Vagina (tissue), 2 donors: ENCODE measurements around the gene CARD10. TPM values are rescaled to one million over a fixed set of nuclear protein-coding genes. Genes with fewer than 3 reads are reported as not detected.

Experiments used
- DNase-seq, 2 donors: peaks; one replicate each; pipeline ENCODE4 v3.0.0-alpha.2; 2017; ENCODE audit errors: extremely low spot score in 2 of 2
- H3K27ac ChIP-seq: fragments of 200-600 bp; sonication (generic); one replicate; pipeline ENCODE4 v1.5.1; 2019
- H3K27me3 ChIP-seq: fragments of 200-600 bp; sonication (generic); one replicate; pipeline ENCODE4 v1.5.1; 2019
- H3K36me3 ChIP-seq, 2 donors: fragments of 200-600 bp; sonication (generic); one replicate each; pipeline ENCODE4 v1.5.1; 2017 to 2019
- H3K4me1 ChIP-seq: fragments of 200-600 bp; sonication (generic); one replicate; pipeline ENCODE4 v1.5.1; 2019
- H3K4me3 ChIP-seq, 2 donors: fragments of 200-600 bp; sonication (generic); 1 replicate in 1 of 2; 2 replicates in 1 of 2; pipeline ENCODE4 v1.5.1; 2016 to 2019
- H3K9me3 ChIP-seq: fragments of 200-600 bp; sonication (generic); one replicate; pipeline ENCODE4 v1.5.1; 2019
- POLR2A ChIP-seq, 2 donors: fragments of 450-650 bp; IDR thresholded peaks; one replicate each; pipeline ENCODE4 v1.6.1; 2017; ENCODE audit warnings: antibody characterized with exemption in 2 of 2, mild to moderate bottlenecking in 2 of 2, moderate library complexity in 2 of 2
- POLR2AphosphoS5 ChIP-seq, 2 donors: sonication (generic); formaldehyde crosslinking; IDR thresholded peaks; one replicate each; pipeline ENCODE4 v1.9.0; 2017; ENCODE audit warnings: antibody characterized with exemption in 2 of 2, mild to moderate bottlenecking in 2 of 2, low read depth in 1 of 2; ENCODE audit not compliant: insufficient read depth in 1 of 2
- intact Hi-C: fragments of 100-400 bp; cut with DNase I; formaldehyde crosslinking; loops from one replicate; pipeline ENCODE4 v1.15.1; 2023
- total RNA-seq: library from RNA; depleted of rRNA; stranded (reverse); fragments of >200 nt; gene quantifications from one replicate; pipeline ENCODE4 v1.2.3, GENCODE V29; 2016
- TF ChIP-seq, protein P1 (sequence below), 3 experiments: fragments of 450-650 bp in 2 of 3; fragments of 200-600 bp in 1 of 3; sonication (generic) in 1 of 3; IDR thresholded peaks; one replicate each; pipeline ENCODE4 v1.5.1; 2017 to 2019; ENCODE audit warnings: antibody characterized with exemption in 3 of 3, mild to moderate bottlenecking in 2 of 3, moderate library complexity in 2 of 3

The CARD10 gene
- total RNA-seq, 1 donor from 2014 or later = 11.0 TPM

- H3K27me3 ChIP-seq = no peaks in the 10 kb centered on the region
- TF ChIP-seq, protein P1, sequence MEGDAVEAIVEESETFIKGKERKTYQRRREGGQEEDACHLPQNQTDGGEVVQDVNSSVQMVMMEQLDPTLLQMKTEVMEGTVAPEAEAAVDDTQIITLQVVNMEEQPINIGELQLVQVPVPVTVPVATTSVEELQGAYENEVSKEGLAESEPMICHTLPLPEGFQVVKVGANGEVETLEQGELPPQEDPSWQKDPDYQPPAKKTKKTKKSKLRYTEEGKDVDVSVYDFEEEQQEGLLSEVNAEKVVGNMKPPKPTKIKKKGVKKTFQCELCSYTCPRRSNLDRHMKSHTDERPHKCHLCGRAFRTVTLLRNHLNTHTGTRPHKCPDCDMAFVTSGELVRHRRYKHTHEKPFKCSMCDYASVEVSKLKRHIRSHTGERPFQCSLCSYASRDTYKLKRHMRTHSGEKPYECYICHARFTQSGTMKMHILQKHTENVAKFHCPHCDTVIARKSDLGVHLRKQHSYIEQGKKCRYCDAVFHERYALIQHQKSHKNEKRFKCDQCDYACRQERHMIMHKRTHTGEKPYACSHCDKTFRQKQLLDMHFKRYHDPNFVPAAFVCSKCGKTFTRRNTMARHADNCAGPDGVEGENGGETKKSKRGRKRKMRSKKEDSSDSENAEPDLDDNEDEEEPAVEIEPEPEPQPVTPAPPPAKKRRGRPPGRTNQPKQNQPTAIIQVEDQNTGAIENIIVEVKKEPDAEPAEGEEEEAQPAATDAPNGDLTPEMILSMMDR (IDR thresholded peaks at IDR 0.05) = no peak
- no peak for TF ChIP-seq POLR2A (IDR thresholded peaks at IDR 0.05)
- no peak for TF ChIP-seq POLR2AphosphoS5 (IDR thresholded peaks at IDR 0.05; ENCODE audit: insufficient read depth in 1 of 2, low read depth in 1 of 2)
Observed at GRCh38 chr22:37473437-37473946, 45.7 kb downstream of the CARD10 start.

DNA sequence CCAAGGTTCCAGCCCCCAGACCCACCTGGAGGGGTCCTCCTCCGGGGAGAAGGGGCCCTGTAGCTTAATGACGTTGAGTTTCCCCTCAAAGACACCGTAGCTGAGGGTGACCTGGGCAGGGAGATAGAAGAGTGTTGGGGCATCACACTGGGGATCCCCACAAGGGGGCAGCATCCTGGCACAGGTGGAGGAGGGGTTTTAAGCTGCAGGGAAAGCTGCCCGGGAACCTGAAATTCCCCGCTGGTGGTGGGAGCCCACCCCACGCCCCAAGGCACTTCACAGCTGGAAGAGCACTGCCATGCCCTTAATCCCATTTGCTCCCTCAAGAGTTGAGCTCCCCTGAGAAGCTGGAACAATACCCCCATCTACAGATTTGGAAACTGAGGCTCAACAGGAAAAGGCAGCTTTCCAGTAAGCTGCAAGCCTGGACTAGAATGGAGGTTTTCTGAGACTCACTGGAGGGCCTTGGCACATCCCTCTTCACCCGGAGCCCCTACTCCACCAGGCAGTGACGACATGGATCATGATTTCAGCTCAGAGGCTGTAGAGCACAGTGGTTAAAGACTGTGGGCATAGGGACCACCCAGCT, 46.7 kb downstream of the CARD10 start:
- Histone ChIP-seq H3K36me3 (no peaks in the 10 kb centered on the region), H3K27ac (no peak overlapping the region), H3K4me3 (no peak overlapping the region), H3K4me1 (no peaks in the 10 kb centered on the region), H3K27me3 (no peaks in the 10 kb centered on the region), H3K9me3 (no peaks in the 10 kb centered on the region)
- DNase-seq = no peak
- intact Hi-C loops = no loop called here
- TF ChIP-seq POLR2A (IDR thresholded peaks at IDR 0.05) (no peak), POLR2AphosphoS5 (IDR thresholded peaks at IDR 0.05; ENCODE audit: insufficient read depth in 1 of 2, low read depth in 1 of 2) (no peak)
- TF ChIP-seq, protein P1 (IDR thresholded peaks at IDR 0.05) = no peak

More at GRCh38 chr22:37473437-37473946, 45.7 kb downstream of the CARD10 start:
- DNase-seq = no peak
- Histone ChIP-seq H3K4me3 (no peak overlapping the region), H3K9me3 (no peaks in the 10 kb centered on the region), H3K27ac (no peak overlapping the region), H3K4me1 (no peaks in the 10 kb centered on the region), H3K36me3 (no peaks in the 10 kb centered on the region)
- intact Hi-C loops = no loop called here

DNA sequence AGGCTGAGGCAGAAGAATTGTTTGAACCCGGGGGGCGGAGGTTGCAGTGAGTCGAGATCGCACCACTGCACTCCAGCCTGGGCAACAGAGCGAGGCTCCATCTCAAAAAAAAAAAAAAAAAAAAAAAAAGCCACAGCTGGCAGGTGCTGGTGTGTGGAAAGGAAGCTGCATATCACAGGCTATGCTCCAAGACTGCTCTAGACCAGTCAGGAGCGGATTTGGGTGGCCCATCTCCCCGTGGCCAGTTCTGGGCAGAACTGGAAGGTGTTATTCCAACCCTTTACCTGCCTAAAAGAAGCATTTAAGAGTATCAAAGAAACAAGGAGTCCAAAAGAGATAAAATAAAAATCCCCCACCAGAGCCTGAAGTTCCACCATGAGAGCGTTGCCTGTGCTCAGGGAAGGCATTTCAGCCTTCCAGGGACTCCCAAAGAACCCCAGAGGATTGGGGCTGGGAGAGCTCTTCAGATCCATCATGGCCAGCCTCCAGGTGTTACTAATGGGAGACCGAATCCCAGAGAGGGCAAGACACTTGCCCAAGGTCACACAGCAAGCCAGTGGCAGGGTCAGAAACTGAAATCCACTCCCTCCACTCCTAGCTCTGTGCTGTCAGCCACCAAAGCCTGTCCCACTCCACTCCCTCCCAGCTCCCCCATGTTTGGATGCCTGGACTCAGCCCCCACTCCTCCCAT, 47.3 kb downstream of the CARD10 start:
- H3K4me3 ChIP-seq = no peak overlapping the region
- no peaks in the 10 kb centered on the region for H3K36me3 ChIP-seq
- TF ChIP-seq POLR2AphosphoS5 (IDR thresholded peaks at IDR 0.05; ENCODE audit: insufficient read depth in 1 of 2, low read depth in 1 of 2) = no peak
- no peak for TF ChIP-seq POLR2A (IDR thresholded peaks at IDR 0.05)
- TF ChIP-seq, protein P1 (IDR thresholded peaks at IDR 0.05) = no peak
- no peaks in the 10 kb centered on the region for H3K4me1 ChIP-seq
- no peaks in the 10 kb centered on the region for H3K27me3 ChIP-seq
- intact Hi-C loops = no loop called here
- DNase-seq = no peak
- H3K9me3 ChIP-seq = no peaks in the 10 kb centered on the region
- H3K27ac ChIP-seq = no peak overlapping the region

- no peak overlapping the region for H3K27ac ChIP-seq
- no peaks in the 10 kb centered on the region for H3K4me1 ChIP-seq
- no peak for TF ChIP-seq POLR2AphosphoS5 (IDR thresholded peaks at IDR 0.05; ENCODE audit: insufficient read depth in 1 of 2, low read depth in 1 of 2)
- no peak for TF ChIP-seq POLR2A (IDR thresholded peaks at IDR 0.05)
- TF ChIP-seq, protein P1 (IDR thresholded peaks at IDR 0.05) = no peak
- no peak overlapping the region for H3K4me3 ChIP-seq
- intact Hi-C loops = no loop called here
- no peaks in the 10 kb centered on the region for H3K9me3 ChIP-seq
- no peak for DNase-seq
- H3K27me3 ChIP-seq = no peaks in the 10 kb centered on the region
- no peaks in the 10 kb centered on the region for H3K36me3 ChIP-seq
Observed at GRCh38 chr22:37470087-37470445, 49.1 kb downstream of the CARD10 start.
